NAMALWA (cell line): Measurements from ENCODE around the gene FAM117A.
"Not testable (repeated sequence)": the region's sequence is repeated elsewhere in the genome, so short reads cannot be mapped to it uniquely, and the experiment has no call there.

Experiments
- DNase-seq: peaks from one replicate; pipeline ENCODE4 v3.0.0-alpha.2; 2015; ENCODE audit warnings: low spot score

The FAM117A gene

DNA sequence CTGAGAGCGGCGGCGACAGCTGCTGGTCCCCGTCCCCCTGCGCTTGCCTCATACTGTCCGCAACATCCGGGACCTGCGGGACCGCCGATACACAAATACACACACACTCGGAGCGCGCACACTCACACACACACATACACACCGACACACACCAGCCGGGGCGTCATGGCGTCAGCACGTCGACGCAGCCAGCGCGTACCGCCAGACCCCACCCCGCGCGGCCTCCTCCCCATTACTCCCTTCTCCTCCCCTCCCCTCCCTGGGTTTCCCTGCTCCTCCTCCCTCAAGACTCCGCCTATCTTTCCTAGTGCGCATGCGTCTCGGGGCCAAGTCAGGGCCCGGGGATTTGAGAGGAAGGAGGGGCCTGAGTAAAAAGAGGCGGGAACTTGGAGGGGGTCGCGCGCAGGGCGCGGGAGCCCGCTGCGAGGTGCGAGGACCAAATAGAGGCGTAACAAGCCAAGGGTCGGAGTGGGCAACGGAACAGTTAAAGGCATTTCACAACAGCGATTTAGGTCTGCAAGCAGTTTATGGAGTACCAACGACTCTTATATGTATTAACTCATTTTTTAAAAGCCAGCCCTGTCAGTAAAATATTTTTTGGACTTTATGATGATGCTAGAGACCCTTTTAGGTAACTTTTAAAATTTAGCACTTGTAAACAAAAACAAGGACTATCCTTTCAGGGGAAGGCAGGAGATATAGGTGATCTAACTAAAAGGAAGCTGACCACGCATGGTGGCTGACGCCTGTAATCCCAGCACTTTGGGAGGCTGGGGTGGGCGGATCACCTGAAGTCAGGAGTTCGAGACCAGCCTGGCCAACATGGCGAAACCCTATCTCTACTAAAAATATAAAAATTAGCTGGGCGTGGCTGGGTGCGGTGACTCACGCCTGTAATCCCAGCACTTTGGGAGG, 85.7 kb downstream of the FAM117A start, which contains the start of gene SPOP:
Gene SPOP (minus strand): TSS at position 165 of the 915 bp plus-strand sequence. CDS start 55,287 bp downstream, outside the sequence.
- DNase-seq: peak; percentile 100

DNA sequence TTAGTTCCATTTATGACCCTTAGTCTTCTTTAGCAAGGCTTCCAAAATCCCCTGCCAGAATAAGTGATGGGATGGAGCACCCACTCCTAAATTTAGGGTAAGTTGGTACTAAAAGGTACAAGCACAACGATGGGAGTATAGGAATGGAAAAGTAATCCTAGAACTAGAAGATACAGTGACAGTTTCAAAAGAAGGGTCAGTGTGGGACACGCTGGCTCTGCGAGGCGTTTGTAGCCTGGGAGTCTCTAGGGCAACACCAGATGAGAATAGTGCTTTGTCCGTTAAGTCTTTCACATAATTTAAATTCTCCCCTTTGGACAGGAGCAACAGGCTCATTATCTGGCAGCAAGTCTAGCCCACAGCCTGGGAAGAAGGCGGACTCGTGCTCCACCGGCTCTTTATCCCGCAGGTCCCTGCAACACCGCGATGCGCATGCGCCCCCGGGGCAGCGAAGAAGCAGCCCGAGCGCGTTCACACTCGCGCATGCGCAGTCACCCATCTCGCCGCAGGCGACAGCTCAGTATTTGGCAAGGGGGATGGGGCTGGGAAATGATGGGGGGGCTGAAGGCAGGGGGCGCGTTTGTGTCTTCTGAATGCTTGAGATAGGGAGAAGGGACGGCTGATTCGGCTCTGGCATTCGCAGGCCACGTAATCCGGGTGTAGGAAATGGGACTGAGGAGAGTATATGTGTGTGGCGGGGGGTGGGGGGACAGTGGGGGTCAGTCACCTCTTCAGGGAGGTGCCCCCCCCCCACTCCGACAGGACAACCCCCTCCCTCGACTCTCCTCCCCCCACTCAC, 86.6 kb downstream of the FAM117A start:
- DNase-seq: peak; percentile 96

DNA sequence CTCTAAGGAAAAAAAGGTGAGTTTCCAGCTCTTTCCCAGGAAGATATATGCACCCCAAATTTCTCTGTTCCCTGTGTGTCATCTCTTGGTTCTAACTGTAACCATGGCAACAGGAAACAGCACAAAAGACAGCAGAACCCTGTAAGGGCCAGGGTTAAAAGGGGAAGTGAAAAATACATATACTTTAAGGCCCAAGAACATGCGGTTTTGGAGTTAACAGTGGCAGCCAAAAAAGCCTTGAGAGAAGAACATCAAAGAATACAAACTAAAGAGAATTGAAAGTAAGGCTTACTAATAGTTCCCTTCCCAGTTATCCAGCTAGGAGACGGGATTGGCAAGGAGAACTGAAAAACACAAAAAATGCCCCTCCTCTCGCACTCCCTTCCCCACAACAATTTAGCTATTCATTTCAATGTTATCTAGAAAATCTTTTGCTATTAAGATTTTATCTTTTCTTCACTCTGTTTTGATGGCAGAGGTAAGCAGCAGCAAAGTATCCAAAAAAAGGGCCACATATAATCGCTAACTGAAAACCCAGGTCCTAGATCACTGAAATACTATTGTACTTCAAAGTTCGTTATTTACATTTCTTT, 87.6 kb downstream of the FAM117A start:
- DNase-seq: peak; percentile 97

DNA sequence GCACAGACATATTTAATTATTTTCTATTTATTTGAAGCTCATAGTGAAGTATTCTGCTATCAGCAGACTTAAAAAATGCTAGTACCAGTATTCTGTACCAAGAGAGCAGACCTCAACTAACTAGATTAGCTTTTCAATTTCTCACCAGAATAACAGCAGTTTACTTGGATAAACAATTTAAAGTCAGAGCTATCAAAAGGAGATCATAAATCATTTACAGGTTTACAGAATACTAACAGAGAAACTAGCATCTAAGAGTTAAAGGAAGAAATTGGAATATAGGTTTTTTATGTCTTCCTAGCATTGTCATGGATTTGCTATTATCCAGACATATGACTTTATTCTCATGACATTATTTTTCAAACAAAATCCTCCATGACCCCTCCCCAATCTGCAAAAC, 89.4 kb downstream of the FAM117A start:
- DNase-seq: no peak

DNA sequence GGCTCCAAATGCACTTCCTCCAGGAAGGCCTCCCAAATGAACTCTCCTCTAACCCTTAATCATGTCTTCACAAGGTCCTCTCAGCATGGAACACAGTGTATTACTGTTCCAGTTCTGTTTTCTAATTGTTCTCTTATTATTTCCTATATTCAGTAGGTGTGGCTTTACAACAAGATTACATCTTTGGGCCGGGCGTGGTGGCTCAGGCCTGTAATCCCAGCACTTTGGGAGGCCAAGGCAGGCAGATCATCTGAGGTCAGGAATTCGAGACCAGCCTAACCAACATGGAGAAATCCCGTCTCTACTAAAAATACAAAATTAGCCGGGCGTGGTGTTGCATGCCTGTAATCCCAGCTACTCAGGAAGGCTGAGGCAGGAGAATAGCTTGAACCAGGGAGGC, 90.3 kb downstream of the FAM117A start:
- DNase-seq: not testable (repeated sequence)

DNA sequence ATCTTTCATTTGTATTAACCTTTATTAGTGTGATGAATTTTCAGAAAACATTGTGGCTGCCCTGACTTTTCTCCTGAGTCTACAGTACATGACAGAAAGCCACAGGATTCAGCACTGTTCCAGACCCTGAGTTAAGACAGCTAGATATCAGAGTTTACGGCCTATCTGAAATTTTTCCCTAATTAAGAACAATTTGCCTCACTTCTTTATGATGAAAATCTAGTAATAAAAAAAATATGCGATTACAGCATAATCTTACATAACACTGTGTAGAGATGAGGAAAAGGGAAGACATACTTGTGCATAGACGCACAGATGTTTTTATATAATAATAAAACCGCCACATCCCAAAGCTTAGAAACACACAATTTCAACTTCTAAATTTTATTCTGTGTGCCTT, 93.3 kb downstream of the FAM117A start:
- no peak for DNase-seq

DNA sequence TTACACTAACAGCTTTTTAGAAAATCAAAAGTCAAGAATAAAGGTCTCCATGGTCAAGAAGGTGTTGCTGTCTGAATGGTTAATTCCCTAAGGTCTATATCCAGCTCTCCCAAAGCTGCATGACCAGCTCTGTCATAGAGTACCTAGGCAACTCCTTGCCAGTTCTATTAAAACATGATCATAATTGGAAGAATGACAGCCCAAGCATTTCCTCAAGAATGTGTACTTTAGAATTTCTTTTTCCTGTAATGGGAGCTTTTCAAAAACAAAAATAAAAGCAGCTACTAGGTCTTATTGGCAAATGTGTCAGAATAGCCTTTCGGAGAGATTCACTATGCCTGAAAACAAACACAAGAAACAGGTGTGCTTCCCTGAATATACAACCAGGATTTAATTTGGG, 93.9 kb downstream of the FAM117A start:
- DNase-seq: no peak

DNA sequence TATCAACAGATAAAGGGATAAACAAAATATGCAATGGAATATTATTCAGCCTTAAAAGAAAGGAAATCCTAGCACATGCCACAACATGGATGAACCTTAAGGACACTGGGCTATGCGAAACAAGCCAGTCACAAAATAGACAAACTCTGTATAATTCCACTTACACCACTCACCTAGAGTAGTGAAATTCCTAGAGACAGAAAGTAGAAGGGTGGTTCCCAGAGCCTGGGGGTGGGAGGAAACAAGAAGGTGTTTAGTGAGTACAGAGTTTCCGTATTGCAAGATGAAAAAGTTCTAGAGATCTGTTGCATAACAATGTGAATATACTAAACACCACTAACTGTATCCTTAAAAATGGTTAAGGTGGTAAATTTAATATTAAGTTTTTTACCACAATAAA, 96.1 kb downstream of the FAM117A start:
- no peak for DNase-seq

DNA sequence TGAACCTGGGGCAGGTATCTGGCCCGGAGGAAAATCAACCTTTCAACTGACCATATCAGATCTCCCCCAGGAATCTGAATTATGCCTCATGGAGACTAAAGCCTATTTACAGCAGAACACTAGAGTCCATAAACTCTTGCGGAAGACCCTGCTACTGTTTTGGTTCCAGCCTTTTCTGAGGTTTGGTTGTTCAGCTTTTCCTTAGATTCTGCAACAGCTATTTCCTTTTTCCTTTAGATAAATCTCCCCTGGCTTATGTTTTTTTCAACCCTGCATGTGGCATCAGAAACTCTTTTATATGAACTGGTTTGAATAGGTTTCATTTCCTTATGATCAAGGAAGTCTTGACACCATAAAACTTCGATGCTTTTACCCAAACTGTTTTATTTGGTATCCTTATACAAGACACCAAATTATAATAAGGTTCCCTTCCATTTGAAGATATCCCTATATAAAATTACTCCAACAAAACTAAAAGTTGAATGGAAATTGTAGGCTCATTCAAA, 99.2 kb downstream of the FAM117A start:
- no peak for DNase-seq
